Stimulated activated CD4-positive, alpha-beta T cell treated with anti-CD3 and anti-CD28 coated beads, Interleukin-1b, Interleukin-23, amount 100 ng/mL, for 24 hours (primary cell): ENCODE results near the gene GREB1.

Experiments used
- DNase-seq, 4 experiments: peaks; one replicate each; pipeline ENCODE4 v3.0.0-alpha.2; 2020; ENCODE audit warnings: low read depth in 4 of 4, low spot score in 1 of 4

The GREB1 gene

DNA sequence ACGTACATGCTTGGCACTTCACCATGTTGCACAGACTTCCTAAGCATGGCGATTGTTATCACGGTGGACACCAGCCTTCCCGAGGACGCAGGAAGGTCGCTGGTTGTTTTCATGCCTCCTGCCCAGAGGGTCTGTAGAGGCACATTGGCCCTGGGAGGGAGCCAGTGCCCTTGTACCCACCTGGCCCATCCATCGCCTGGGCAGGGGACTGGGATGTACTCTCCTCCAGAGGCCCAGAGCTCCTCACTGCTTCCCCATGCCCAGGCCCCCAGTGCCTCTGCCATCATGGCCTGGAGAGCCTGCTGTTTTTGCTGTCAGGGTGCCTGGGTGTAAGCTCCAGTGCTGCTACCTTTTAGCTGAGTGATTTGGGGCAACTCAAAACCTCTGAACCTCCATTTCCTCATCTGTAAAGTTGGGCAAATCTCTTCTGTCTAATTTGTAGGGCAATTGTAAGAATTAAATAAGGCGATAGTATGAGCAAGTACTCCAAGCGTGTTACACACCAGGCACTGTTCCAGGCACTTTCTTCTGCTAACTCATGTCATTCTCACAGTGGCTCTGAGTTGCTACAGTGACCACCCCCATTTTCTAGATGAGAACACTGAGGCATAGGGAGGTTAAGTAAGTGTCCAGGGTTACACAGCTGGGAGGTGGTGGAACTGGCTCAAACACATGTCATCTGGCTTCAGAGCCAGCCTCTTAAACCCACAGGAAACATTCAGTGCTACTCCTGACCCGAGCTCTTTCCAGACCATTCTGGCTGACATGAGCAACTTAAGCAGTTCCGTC lies 45.3 kb downstream of the GREB1 start:
- no peak for DNase-seq

DNA sequence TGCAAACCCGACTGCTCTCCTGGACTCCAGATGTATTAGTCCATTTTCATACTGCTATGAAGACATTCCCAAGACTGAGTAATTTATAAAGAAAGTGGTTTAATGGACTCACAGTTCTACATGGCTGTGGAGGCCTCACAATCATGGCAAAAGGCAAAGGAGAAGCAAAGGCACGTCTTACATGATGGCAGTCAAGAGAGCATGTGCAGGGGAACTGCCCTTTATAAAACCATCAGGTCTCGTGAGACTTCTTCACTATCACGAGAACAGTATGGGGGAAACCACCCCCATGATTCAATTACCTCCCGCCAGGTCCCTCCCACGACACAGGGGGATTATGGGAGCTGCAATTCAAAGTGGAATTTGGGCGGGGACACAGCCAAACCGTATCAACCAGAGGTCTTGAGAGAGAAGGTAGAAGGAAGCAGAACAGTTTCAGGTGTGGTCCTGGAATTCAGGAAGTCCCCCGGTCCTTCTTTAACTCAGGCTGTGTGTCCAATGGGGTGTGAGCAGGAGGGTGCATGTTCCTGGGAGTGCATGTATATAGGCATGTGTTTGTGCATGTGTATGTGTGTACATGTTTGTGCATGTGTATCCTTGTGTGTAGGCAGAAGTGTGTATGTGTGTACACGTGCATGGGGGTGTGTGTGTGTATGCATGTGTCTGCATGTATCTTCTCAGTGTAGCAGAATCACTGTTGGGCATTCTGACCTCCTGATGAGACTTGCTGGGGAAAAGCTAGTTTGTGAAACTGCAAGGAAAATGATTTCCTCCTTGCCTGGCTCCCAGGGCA lies 46.2 kb downstream of the GREB1 start:
- DNase-seq = no peak

DNA sequence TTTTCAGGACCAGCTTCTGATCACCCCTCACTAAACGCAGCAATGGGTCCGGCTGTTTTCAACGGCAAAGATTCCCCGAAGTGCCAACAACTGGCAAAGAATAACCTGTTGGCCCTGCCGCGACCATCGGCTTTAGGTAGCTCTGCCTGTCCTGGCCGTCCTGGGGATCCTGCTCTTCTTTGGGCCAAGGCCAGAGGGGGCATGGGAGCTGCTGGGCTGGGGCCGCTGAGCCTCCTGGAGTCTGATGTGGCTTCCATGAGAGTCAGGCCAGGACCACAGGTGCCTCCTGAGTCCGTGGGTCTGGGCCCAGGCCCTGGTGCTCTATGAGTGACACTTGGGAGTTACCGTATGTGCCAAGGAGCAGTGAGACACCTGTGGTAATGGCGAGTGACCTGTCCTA lies 46.9 kb downstream of the GREB1 start:
- DNase-seq = no peak

DNA sequence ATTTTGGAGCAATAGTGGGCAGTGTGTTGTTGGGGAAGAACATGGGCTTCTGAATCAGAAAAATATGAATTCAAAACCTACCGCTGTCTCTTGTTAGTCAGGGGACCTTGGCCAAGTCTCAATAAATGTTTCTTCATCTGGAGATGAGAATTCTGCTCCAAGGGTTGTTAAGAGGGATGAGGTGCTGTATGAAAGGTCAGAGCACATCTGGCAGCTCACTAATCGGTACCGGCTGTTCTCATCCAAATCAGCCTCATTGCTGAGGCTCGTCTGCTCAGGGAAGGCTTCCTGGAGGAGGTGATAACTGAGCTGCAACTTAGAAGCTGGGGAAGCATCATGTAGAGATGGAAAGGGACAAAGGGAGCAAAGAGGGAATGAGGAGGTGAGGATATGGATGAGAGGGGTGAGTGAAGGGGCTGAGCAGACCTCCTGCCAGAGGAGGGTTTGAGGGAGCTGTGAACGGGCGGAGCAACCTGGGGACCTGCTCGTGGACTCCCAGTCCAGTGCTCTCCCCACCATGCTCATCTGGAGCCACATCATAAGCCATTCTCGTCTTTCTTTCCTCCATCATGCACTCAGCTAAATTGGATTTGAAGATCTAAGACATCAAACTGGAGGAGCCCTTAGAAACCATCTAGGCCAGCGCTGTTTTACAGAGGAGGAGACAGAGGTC lies 47.4 kb downstream of the GREB1 start:
- no peak for DNase-seq

DNA sequence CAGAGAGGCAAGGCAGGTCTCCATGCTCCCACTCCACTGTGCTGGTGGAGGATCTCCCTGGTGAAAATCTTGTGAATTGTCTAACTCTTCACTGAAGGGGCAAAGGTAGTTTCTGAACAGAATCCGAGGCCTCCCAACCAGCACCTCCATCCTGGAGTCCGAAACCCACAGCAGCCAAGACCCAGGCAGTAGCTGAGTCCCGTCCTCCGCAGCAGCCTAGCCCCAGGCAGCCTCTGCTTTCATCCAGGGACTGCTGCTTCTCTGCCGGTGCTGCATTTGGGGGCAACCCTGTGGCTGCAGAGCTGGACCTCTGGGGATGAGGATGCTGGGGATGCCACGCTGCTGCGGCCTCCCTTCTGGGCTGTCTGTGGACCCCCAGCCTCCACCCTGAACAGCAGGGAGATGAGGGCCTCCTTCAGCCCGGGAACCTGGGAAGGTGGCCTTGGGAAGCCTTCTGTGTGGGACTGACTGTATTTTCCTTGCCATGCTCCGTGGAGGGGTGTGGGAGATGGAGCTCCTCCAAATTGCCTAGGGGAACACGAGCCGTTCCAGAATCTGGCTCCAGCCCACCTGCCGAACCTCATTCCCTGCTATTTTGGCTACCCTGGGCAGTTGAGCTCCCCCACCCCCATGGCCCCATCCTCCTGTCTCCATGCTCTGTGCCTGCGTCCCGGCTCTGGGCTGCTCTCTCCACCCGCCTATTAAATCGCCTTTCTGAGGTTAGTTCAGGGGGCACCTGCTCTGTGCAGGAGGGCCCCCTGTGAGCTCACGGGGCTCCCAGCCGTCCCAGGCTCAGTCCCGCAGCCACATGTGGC lies 48.2 kb downstream of the GREB1 start:
- no peak for DNase-seq

DNA sequence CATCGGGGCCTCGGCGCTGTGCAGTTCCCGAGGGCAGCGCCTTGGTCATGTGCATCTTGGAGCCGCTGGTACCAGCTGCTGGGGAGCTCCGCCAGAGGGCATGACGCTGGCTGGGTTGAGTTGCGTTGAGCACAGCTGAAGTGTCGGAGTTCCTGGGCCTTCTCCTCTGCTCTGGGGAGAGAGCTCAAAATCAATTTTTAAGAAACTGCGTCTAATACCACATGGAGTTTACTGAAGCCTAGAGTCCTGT lies 48.7 kb downstream of the GREB1 start:
- DNase-seq = no peak

DNA sequence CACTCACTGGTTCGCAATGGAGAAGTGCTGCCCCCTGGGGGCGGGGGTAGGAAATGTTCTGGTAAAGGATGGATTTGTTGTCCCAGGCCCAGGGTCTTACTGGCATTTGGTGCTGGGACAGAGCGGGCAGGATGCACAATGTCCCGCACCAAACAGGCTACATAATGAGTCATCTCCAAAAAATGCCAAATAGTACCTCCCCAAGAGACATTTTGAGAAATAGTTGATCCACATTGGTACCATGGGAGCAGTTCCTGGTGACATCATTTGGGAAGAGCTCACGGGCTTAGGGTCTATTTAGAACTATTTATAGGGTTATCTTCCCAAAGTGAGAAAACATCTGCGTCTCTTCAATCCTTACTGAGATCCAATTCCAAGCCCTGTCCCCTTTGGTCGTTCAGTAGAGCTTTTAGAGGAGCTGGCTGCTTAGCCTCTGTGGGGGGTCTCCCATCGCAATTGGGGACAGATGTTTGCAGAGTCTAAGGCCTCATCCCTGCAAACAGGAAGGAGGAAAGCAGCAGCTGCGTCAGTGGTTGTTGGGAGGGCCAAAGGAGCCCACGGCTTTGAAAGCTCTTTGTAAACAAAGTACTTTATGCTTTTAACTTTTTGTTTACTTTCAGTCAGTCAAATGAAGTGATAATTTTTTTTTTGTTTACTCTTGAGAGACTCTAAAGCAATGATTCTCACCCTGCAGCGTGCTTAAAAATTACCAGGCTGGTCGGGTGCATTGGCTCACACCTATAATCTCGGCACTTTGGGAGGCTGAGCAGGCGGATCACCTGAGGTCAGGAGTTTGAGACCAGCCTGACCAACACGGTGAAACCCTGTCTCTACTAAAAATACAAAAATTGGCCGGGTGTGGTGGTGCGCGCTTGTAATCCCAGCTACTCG lies 49.3 kb downstream of the GREB1 start:
- DNase-seq = peak; percentile 40 to 55 (median 46)

DNA sequence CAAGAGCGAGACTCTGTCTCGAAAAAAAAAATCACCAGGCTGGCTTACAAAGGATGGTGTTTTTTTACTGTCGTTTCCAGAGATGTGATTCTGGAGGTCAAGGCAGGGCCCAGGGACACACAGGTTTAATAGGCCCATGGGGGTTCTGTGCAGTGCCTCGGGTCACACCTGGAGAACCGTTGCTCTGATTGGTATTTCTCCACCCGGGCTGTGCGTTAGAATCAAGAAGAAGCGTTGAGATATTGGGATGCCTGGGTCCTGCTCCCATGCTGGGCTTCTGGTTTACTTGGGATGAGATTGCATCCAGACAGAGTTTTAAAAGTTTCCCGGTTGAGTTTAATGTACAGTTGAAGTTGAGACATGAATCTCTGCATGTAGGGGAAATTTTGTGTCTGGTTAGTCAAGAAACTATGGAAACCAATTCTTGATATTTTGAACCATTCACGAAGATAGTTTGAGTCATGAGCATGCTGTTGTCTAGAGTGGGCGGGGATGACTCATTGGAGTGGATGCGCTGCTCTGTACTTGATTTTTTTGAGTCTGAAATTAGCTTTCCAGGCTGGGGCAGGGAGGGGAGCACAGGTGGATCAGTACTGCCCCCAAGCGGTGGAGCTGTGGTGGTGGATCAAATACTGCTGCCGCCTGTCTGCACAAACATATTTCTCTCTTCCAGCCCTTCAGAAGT lies 50.1 kb downstream of the GREB1 start:
- DNase-seq = peak; percentile 79 to 92 (median 88)

DNA sequence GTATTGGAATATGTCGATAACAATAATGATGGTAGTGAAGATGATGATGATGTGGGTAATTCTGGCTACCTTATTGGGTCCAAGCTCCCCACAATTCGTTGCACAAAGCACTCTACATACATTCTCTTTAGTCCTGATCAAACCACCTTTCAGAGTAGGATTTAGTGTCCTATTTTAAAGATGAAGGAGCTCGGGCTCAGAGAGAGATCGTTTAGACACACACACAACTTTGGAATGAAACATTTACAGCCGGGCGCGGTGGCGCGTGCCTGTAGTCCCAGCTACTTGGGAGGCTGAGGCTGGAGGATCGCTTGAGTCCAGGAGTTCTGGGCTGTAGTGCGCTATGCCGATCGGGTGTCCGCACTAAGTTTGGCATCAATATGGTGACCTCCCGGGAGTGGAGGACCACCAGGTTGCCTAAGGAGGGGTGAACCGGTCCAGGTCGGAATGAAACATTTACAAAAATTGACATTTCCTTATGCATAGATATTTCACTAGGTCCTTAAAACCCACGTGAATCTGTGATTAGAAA lies 50.7 kb downstream of the GREB1 start:
- no peak for DNase-seq

DNA sequence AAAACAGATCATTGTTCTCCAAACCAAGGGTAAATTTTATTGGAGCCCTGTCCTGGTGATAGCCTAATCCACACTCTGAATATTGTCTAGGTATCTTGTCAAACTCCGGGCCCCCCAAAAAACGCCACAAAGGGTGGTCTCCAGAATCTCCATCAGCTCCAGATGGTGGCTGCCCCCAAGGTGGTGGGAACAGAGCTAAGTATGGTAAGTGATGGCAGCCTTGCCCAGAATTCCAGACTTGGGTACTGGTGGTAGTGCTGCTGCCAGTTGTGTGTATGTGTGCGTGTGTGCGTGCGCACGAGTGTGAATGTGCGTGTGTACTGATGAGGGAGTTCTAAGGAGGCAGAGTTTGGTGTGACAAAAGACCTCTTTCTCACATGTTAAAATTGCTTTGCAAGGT lies 51.2 kb downstream of the GREB1 start:
- no peak for DNase-seq

DNA sequence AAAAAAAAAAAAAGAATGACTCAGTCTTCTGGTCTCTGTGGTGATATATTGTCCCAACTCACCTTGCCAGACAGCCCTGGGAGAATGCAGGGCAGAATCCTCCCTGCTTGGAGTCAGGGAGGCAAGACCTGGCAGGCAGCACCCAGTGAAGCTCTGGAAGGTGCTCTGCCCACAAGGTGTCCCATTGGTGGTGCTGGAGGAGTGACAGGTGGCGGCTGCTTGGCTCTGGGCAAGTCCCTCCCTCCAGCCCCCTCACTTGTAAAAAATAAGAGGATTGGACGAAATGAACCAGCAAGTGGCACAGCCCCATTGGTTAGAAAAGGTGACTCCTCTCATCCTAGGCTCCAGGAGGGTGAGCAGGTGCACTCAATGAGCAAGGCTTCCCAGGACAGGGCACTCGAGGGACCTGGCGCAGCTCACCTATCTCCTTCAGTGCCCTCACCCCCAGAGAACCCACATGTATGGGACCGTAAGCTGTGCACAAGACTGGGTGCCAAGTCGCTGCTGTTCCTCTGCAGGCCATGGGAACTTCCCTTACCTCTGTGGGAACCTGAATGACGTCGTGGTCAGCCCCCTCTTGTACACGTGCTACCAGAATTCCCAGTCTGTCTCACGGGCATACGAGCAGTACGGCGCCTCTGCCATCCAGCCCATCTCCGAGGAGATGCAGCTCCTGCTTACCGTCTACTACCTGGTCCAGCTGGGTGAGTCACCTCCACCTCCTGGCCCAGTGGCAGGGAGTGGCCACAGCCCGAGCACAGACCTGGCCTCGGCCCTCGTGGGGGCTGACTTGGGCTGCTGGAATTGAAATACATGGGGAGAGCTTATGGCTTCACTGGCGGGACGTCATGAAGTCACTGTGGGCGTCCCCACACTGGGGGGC lies 54.6 kb downstream of the GREB1 start:
- no peak for DNase-seq

DNA sequence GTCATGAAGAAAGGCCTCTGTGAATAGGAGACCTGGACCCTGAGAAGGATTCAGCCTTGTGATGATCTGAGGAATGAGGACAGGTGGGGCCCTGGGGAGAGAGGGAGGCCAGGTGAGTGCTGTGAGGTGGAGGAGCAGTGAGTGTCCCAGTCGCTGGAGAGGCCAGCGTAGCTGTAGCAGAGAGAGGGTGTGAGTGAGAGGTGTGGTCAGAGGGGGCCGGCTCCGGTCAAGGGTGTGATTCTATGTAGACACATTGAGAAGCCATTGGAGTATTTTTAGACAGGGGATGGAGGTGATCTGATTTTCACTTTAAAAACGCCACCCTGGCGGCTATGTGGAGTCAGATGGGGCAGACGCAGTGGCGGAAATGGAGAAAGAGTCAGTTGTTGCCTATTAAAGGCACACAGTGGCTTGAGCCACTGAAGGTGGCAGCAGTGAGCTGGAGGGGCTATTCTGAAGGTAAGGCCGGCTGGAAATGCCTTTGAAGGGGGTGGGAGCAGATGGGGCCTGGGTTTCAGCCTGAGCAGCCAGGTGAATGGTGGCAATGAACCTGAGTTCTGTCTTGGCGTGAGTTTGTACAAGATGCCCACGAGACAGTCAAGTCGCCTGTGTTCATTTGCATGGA lies 55.6 kb downstream of the GREB1 start:
- DNase-seq = no peak

DNA sequence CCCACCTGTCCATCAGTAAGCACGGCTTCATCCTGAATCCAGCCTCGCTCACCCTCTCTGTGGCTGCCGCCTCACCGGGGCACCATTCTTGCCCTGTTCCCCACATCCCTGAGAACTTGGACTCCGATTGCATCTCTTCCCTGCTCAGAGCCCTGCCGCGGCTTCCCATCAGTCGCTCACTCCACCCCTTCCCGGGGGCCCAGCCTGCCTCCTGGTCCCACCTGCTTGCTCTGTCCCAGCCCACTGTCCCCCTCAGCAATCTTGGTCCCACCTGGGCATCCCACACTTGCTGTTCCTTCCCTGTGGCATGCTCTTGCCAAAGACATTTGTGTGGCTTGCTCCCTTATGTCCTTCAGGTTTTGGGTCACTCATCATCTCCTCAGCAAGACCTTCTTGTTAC lies 56.3 kb downstream of the GREB1 start:
- DNase-seq = no peak

DNA sequence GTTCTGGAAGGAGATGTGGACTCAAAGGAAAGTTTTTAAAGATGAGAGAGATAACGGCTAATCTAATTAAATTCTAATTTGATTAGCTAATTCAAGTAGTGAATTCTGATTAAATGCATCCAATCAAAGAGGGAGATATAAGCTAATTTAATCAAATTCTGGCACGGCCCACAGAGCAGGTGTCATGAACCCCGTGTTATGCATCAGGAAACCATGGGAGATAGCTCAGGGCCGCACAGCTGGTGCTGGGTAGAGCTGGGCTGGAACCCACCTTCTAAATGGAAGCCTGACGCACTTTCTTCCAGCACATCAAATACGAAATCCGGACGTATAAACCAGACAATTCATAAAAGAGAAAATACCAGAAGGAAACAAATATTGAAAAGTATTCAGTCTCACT lies 57.2 kb downstream of the GREB1 start:
- no peak for DNase-seq

DNA sequence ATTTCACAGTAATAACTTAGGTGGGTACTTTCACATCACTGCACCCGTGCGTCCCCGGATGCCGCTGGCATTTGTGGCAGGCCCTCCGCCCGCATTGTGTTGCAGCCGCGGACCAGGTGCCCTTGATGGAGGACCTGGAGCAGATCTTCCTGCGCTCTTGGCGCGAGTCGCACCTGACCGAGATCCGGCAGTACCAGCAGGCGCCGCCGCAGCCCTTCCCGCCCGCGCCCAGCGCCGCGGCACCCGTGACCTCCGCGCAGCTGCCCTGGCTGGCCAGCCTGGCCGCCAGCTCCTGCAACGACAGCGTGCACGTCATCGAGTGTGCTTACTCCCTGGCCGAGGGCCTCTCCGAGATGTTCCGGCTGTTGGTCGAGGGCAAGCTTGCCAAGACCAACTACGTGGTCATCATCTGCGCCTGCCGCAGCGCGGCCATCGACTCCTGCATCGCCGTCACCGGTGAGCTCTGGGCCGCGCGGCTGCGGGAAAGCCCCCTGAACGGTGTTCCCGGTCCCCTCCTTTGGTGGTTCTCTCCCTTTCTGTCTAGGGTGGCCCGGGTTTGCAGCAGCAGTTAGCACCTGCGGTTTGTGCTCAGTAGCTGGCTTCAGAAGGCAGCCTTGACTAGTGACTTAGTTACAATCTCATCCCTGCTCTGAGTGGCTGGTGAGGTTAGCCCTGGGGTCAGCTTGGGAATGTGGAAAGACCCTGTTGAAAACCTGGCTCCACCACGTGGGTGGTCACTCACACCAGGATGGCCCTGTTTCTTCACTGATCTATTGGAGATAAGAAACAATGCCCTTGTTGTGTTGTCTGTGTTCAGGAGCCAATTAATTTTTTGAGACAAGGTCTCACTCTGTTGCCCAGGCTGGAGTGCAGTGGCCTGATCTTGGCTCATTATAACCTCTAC lies 59.1 kb downstream of the GREB1 start:
- no peak for DNase-seq

DNA sequence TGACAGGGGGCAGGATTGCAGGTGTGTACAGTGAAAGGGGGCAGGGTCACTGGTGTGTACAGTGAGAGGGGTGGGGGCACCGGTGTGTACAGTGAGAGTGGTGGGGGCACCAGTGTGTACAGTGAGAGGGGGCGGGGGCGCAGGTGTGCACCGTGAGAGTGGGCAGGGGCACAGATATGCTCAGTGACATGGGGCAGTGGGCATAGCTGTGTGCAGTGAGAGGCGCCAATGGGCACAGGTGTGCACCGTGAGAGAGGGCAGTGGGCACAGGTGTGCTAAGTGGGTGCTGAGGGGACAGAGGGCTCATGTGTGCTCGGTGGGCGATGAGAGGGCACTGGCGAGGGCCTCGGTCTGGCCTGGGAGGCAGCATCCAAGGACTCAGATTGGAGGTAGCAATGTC lies 63.0 kb downstream of the GREB1 start:
- no peak for DNase-seq

DNA sequence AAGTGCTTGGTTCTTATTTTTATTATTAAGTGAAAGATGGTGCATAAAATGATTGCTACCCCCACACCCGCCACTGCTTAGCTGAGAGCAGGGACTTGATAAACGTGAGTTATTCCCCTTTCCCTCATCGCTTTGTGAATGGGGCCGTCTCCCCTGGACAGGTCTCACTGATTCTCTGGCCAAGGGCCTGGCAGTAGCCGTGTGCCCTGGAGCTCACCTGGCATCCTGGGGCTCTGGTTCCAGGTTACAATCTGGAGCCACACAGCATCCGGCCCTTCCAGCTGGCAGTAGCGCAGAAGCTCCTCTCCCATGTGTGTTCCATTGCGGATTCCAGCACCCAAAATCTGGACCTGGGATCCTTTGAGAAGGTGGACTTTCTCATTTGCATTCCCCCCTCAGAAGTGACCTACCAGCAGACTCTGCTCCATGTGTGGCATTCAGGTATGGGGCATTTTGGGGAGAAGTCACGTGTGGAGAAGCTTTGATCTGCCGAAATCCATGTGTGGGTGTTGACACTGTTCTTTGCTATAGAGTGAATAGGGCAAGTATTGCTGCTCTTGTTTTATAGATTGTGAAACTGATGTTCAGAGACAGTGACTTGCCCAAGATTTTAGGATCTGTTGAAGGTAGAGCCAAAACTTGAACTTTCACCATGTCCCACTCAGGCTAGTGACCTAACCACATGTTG lies 63.8 kb downstream of the GREB1 start:
- no peak for DNase-seq
